ENCODE data around the gene CCDC33.

GRCh38 chr15:74205582-74205947, 30.6 kb upstream of the CCDC33 start:
- TF ChIP-seq CTCF (IDR thresholded peaks at IDR 0.05; ENCODE audit: poor library complexity) = no peak
- TF ChIP-seq EZH2 (IDR thresholded peaks at IDR 0.05; ENCODE audit: borderline replicate concordance) = no peak
